ENCODE data around the gene STX8.

The STX8 gene

DNA sequence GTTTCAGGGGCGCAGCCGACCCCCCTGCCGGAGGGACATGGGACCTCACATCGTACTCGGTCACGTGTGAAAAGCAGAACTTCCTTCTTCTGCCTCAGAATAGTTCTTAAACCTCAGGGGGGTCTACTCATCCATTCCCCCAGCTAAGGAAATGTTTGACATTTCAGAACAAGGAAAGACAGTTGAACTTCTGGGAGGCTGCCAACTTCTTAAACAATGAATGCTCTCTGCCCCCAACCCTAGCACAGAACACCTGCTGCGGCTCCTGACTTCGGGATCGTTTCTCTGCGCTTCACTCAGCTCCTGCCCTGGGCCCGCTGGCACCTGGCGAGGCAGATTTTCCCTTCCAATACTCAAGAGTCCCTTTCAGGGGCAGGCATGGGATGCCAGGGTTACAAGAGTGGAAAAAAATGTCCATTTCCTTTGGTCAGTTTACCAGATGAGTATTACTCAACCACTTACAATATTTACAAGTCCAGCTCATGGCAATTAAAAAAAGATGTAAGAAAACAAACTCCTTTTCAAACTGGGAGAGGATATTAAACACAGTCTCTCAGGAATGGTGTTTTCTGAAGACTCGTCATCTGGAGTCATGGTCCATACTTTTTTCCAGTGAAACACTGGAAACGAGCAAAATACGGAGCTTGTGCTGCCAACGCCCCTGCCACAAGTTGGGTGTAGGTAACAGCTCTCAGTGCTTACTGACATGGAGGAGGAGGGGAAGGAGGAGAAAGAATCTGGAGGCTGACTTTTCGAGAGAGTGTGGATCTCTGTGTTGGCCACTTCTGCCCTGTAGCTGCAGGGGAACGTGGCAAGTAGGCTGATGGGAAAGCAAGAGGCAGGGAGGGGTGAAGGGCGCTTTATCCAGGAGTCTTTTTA lies 318.6 kb downstream of the STX8 start:
- DNase-seq: no peak

DNA sequence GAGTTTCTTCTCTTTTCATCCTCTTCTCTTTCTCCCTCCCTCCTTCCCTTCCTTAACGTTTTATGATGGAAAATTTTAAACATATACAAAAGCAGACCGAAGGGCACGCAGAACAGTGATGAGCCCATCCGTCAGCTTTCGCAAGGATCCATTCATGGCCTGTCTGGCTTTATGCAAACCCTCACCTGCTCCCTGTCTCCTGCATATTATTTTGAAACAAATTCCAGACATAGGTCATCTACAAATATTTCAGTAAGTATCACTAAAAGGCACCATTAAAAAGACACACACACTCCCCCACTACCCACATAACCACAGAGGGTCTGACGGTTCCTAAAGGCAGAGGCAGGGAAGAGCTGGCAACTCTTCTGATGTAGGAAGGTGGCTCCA lies 319.3 kb downstream of the STX8 start:
- no peak for DNase-seq

DNA sequence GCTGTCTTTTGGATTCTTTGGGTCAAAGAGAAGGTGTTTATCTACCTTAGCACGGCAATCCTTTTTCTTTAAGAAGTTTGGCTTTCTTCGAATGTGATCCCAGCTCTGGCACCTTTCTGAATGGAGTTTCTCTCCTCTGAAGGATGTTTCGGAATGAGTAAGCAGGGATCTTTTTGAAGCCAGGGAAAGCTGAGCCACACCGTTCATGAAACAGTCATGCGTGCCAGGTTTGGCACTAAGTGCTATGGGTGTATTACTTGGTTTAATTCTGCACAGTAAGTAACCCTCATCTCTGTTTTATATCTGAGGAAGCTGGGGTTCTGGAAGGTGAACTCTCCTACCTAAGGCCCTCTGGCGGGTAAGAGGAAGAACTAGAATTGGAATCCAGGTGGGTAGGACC lies 319.8 kb downstream of the STX8 start:
- DNase-seq: no peak

DNA sequence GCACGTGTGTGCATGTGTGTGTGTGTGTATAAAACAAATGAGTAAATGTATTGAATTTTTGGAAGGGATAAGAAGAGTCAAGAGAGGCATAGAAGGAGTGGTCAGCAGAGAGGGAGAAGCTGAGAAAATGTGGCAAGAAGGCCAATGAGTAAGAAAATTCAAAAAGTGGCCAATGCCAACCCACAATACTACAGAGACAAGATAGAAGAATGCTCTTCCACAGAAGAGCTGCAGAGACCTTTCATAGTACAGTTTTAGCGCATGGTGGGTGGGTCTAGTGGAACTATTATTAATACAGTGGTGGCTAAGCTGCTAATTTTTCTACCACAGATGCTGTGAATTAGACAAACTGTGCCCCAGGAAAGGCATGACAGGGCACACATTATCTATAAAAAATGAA lies 320.8 kb downstream of the STX8 start:
- no peak for DNase-seq

DNA sequence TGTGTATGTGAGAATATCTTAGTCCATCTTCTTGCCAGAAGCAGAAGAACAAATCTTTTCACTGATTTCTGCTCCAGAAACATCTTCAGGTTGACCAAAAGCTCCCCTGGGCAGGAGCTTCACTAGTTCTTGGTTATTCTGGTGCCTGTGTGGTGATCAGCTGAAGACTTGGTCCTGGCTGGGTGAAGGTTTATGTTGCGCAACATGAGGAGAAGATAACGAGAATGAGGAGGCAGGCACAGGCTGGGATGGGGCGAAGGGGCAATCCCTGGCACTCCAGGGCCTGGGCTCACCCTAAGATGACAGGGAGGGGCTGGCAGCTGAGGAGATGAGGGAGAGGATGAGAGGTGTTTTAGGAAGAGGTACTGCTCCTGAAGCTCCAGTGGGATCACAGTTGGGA lies 322.3 kb downstream of the STX8 start:
- DNase-seq: no peak

DNA sequence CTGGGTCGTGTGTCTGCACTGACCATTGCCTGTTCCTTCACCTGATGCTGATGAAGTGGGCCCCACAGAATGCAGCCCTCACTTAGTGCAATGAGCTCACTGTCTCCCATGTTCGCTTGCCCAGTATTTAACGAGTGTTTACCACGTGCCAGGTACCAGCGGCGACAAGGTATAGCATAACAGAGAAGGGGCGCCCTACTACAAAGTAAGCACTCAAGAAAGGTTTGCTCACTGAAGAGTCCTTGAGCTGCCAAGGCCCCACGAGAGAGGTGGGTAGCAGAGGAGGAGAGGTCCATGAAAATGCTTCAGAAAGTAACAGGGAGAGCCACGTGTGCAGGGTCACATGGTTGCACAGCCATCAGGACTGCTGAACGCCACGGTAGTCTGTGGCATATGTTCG lies 324.3 kb downstream of the STX8 start:
- DNase-seq: no peak

DNA sequence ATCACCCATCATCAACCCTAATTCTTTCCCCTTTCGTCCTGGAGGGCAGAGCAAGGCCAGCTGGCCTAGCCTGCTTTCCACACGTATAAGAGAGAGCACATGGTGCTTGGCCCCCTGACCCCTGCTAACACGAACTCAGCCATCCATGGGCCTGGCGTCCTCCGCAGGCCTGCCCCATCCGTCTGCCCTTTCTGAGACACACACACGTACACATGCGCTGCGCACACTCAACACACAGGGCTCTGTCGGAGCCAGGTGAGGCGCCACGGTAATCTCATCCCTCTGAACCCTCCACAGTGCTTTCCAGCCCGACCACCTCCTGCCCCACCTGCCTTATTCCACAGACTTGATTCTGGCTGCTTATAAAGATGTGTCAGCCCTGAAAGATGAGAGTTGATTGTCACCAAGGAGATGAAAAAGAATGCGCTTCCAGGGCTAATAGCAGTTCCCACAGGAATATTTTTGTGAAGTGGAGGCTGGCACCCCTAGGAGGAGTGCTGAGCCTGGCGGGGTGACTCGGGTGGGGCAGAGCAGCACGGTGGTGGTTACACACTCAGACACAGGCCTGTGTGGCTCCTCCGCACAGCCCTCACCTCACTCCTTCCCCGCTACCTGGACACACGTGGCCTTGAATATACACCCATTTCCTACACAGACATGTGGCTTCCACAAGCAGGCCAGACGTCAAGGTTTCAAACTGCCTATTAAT lies 326.2 kb downstream of the STX8 start:
- DNase-seq: no peak

DNA sequence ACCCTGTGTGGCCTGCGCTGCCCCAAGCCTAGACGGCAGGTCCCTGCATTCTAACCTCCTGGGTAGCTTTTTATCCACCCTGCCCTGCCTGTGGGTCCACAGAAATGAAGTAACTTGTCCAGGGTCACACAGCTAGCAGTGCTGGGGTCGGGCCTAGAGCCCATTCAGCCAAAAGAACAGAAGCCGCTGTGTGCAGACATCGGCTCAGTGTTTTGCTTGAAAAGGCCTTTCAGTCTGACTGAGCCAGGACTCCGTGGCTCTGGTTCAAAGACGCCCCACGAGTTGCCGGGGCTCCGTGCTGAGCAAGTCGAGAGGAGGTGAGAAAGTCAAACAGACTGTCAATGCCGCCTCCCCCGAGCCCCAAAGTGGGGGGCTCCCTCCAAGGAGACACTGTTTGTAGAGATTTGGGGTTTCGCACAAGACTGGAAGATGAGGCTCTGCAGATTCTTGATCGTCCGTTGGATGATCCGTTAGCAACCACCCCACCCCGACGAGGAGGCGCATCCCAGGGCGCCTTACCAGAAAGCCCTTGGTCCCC lies 328.1 kb downstream of the STX8 start:
- no peak for DNase-seq

DNA sequence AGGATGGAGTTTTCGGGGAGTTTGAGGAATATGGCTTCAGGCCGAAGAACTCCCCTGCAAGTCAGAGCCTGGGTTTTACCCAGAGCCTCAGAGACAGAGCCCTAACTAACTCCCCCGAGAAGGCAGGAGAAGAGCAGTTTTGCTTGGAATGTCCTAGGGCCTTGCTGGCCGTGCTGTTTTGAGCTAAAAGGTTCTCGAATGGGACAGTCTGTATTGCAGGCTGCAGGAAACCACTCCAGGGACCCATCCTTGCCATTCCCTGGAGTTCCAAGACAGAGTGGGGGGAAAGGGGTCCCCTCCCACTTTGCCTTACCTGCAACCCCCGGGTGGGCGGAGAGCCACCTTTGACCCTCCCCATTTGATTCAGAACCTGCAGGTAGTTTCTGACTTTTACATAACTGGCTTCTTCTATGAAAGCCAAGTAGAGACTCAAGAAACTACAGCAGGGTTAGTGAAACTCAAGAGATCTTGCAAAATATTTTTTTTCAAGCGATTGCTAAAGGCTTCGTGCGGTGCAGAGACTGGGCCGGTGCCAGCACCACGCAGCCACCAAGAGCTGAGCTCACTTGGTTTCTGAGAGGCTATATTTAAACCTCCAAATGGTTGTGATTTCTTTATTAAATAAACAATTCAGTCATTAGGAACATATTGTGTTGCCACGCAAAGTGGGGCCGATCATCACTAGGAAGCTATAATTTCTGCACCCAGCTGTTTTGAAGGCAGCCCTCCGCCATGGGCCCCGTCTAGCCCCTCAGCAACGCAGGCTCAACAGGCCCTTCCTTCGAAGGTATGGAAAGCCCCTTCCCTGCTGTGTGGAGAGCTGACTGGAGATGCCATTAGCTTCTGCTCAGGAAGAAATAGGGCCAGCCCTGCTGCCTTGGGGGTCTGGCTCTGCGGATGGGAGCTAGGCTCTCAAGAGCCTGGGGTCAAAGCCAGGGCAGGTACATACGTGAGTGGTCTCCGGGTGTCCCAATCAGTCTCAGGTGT lies 331.3 kb downstream of the STX8 start:
- no peak for DNase-seq

DNA sequence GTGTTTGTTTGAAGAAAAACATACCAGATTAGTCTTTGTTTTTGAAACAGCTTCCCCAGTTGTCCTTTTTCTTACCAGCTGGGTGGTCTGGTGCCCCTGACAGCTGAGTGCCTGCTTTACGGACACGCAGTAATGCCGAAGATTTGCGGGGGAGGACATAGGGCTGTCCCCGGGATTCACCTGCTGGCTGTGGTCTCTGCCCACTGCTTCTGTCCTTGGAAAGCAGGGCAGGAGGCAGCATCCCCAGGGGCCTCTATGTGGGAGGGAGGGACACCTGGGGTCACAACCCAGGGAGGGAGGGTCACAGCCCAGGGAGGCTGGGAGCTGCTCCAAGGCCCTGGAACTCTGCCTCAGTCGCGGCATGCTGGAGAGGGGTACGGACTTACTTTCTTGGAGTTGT lies 332.6 kb downstream of the STX8 start:
- DNase-seq: no peak

DNA sequence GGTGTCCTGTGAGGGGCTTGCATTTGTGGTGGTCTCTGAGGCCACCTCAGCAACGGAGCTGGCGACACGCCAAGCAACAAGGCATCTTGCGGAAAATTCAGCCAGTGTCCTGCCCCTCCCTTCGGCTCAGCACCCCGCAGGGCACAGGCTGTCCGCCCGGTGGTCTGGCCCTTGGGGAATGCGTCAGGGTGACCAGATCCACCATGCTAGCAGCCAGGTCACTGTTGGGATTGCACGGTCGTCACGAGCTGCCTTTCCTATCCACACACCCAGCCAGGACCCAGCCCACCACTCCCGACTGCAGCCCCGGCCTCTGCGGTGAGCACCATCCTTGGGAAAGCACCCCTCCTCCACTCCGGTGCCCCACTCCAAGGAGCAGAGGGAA lies 333.1 kb downstream of the STX8 start:
- DNase-seq: no peak

DNA sequence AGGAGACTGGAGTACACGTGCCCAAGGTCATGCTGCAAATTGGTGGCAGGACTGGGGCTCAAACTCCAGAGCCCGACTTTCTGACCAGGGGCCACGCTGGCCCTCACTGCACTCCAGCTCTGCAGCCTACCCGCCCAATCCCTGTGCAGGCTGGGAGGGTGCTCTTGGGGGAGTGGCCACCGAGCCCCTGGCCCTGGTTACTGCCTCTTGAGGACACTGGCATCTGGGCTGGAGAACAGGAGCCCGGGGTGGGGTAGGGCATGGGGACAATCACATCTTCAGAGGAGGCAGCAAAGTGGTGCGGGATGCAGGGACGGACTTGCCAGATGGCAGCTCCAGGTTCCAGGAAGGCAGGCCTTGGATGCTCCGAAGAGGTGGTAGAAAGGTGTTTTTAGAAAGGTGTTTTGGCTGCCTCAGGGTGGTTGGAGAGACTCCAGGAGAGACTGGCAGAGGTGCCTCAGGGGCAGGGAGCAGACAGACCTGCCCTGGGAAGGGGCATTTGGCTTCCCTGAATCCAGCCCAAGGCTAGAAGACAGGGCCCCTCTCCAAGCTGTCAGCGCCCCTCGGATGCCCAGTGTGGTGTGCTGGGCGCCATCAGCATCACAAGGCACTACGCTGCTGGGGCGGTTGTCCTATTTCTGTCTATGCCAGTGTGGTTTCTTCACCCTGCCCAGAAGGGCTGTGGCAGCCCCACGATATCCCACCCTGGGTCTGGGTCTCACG lies 333.7 kb downstream of the STX8 start:
- no peak for DNase-seq

DNA sequence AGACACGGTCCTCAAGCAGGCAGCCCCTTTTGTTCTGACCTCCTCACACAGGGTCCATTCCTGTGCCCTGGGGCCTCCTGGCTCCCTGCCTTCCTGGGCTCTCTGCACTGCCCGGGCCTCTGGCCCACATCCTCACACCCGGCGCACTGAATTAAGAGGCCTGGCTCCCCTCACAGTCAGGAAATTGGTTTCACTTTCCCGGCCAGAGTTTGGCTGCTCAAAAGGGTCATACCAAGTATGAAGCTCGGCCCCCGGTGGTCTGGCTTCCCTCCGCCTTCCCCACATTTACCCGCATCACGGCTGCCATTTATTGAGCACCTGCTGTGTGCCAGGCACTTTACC lies 334.3 kb downstream of the STX8 start:
- DNase-seq: no peak

DNA sequence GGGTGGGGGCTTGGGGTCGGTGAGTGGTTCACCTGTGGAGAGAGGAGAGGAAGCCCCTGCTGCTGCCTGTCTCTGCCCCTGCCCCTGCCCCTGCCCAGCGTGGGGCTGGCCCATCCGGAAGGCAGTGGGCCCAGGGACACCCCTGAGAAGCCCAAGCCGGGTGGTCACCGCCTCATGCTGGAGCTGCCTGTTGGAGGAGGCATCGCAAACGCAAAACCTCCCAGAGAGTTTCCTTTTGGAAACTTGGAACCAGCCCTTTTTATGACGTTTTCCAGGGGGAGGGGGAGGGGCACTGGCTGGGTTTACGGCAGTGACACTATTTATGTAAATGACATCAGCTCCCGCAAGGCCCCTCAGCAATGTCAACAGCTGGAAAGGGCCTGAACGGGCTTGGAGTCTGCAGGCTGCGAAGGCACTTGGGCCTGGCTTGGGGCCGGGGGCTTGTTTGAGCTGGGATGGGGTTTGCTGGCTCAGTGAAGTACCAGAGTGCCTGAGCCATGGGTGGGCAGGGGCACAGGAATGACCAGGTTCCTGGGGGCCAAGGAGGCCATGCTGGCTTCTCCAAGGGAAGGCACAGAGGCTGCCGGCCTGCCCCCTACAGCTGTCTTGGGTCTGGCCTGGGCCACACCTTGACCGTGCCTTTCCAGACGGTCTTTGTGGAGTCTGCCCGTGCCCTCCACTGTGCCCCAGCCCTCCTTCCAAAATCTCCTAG lies 334.8 kb downstream of the STX8 start:
- DNase-seq: peak; percentile 61

DNA sequence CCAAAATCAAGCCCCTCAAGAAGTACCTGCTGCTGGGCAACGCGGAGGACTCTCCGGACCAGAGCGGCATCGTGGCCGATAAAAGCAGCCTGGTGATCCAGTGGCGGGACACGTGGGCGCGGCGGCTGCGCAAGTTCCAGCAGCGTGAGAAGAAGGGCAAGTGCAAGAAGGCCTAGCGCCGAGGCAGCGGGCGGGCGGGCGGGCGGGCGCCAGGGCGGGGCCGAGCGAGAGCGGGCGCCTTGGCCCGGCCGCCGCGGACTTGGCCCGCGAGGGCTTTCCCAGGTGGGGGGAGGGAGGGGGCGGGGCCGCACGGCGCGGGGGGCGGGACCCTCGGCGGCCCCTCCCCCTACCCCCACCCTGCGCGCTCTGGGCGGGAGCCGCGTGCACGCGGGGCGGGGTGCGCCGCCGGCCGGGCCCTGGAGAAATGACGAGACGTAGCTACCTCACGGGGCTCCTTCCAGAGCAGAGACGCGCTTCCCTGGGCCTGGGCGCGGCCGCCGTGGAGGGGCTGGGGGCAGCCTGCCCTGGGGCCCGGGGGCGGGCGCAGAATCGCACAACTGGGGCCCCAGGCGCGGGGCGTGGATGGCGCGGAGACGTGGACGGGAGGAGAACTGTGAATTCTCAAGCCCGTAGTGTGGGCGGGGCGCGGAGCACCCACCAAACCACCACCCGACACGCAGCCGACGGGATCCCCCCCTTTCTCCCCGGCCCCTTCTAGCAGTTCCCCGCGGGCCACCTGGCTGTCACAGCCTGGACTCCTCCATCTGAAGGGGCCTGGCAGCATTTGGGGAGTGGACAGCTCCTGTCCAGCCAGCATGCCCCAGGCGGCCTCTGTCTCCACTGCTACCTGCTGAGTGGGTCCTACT lies 335.6 kb downstream of the STX8 start:
- DNase-seq: peak; percentile 73

DNA sequence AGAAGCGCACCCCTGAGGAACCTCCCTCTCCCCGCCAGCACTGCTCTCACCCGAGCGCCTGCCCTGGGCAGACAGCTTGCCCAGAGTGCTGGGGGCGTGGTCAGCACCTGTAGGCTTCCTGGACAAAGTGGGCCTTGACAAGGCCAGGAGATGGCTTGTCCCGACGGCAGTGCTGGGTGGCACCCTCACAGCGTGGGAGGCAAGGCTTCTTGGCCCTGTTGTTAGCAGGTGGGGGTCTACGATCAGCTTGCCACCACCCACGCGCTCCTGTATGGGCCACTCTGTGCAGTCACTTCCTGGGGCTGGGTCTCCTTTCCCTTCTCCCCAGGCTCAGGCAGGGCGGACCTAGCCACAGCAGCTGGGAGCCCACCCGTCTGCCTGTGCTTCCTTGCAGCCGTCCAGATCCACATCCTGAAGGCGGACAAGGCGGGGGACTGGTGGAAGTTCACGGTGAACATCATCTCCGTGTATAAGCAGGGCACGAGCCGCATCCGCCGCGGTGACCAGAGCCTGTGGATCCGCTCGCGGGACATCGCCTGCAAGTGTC lies 336.3 kb downstream of the STX8 start:
- DNase-seq: no peak

DNA sequence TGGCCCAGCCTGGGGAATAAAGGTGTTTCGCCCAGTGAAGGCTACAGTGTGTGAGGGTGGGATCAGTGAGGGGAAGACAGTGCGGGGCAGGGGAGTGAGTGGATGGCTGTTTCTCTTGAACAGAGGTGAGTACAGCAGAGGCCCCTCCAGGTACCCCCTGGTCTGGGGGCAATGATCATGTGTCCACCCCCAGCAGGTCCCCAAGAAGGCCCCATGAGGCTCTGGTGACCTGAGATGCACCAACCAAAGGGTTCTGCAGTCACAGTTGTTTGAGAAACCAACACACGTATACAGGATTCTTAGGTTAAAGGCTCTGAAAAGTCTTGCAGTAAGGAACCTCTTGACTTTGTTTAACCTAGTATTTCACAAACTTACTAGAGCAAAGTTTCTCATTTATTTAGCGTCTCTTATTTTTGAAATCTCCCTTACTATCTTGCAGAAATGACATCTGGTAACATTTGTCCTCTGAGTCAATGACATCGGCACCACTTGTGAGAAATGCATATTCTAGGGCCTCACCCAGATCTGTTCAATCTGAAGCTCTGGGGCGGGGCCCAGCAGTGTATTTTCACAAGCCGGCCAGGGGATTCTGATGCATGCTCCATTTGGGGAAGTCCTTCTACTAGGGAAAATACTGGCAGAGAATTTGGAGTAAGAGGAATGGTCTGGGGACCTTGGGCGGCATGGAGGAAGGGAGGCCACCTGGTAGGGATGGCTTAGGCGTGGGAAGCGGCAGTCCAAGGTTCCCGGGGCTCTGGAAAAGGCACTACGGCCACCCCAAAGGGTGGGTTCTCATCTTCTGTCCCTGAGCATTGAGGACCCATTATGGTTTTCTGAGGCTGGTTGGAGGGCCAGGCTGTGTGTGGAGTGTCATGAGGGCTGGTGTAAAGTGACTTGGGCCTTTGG lies 337.0 kb downstream of the STX8 start:
- DNase-seq: no peak

DNA sequence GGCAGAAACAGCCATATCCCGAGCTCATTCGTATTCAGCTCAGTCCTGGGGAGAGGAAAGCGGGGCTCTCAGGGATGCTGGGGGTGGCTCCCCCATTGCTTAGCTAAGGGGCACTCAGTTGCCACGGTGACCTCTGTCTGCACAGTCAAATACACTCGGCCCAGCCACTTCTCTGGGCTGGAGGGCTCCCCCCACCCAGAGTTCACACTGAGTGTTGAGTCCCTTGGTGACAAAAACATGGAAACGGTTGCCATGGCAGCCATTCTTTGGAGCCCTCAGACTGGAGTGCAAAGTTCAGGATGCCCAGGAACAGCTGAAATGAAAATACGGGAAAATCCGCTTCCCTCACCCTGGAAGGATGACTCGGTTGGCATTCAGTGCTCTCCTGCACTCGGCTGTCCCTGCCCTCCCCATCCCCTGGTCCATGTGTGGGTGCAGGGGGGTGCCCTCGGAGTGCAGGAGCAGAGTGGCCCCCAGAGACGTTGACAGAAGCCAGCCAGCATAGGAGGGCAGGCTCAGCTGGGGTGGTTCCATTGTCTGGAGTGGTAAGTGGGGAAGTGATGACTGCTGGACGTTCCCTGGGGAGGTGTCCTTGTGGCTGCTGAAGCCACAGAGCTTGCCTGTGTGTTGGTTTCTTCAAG lies 337.8 kb downstream of the STX8 start:
- peak; percentile 78 for DNase-seq

DNA sequence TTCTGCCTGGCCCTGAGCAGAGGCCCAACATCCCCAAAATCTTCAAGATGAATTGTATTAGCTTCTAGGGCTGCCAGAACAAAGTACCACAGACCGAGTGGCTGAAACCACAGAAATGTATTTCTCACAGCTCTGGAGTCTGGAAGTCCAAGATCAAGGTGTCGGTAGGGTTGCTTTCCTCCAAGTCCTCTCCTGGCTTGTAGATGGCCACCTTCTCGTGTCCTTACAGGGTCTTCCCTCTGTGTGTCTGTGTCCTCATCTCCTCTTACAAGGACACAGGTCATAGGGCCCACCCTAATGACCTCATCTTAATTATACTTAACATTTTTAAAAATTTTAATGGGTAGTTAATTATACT lies 338.6 kb downstream of the STX8 start:
- DNase-seq: no peak

Measured in retina (tissue), 1 donor.